Endothelial cell of umbilical vein (primary cell): Measurements from ENCODE around the gene SLC49A4. TPM values are rescaled to one million over a fixed set of nuclear protein-coding genes. Genes with fewer than 3 reads are reported as not detected.

ENCODE experiments used
- BruUV-seq: library from RNA; stranded (reverse); fragments of 400-500 nt; replicated peaks from 2 replicates; lab custom pipeline; 2021; lab: Mats Ljungman, UMichigan
- CTCF ChIA-PET: fragments of 300-600, 350-600 bp; sonication (Branson Sonifier 250); formaldehyde crosslinking; loops from one replicate; lab custom pipeline; 2021; ENCODE audit warnings: antibody characterized with exemption, inconsistent platforms; lab: Charles Lee
- POLR2A ChIA-PET: fragments of 300-600, 350-600 bp; sonication (Branson Sonifier 250); formaldehyde crosslinking; loops from one replicate; lab custom pipeline; 2021; ENCODE audit warnings: antibody characterized with exemption, inconsistent platforms; lab: Charles Lee
- DNase-seq: peaks from one replicate; pipeline ENCODE4 v3.0.0-alpha.2; 2011; ENCODE audit warnings: low read depth, low spot score
- FAIRE-seq: peaks from 2 replicates; lab custom pipeline; 2011; peaks lifted over from hg19 to GRCh38; lab: Jason Lieb, UNC
- H2AFZ ChIP-seq: 2 replicates; pipeline ENCODE4 v1.6.0; 2012; ENCODE audit warnings: low read depth, low read length, control low read depth, inconsistent platforms
- H3K27ac ChIP-seq: 2 replicates; pipeline ENCODE4 v1.5.1; 2011; ENCODE audit warnings: low read depth, mild to moderate bottlenecking, control low read depth, low read length, moderate library complexity; ENCODE audit not compliant: insufficient read depth
- H3K27me3 ChIP-seq, 2 experiments: 2 replicates each; pipeline versions ENCODE4 v1.6.0 to v1.6.1; 2011; ENCODE audit warnings: low read length in 2 of 2, mixed read lengths in 1 of 2; ENCODE audit not compliant: control insufficient read depth in 2 of 2, insufficient read depth in 2 of 2
- H3K36me3 ChIP-seq, 2 experiments: 2 replicates in 1 of 2; 3 replicates in 1 of 2; pipeline ENCODE4 v1.5.1; 2011; ENCODE audit warnings: low read length in 2 of 2, mild to moderate bottlenecking in 1 of 2, moderate library complexity in 1 of 2; ENCODE audit not compliant: control insufficient read depth in 2 of 2, insufficient read depth in 2 of 2; ENCODE audit errors: extremely low read depth in 1 of 2
- H3K4me1 ChIP-seq: 3 replicates; pipeline ENCODE4 v1.5.1; 2011; ENCODE audit warnings: mild to moderate bottlenecking, low read length; ENCODE audit not compliant: control insufficient read depth, insufficient read depth; ENCODE audit errors: extremely low read depth
- H3K4me2 ChIP-seq: 2 replicates; pipeline ENCODE4 v1.6.1; 2011; ENCODE audit warnings: low read length, control low read depth, mixed read lengths; ENCODE audit not compliant: insufficient read depth
- H3K4me3 ChIP-seq, 3 experiments: fragments of 200-600 bp in 1 of 3; sonication (generic), shearing (Covaris generic) in 1 of 3; replicated peaks in 1 of 3; 2 replicates each; pipeline ENCODE4 v1.5.1; 2011 to 2016; ENCODE audit warnings: control low read depth in 3 of 3, low read length in 3 of 3, mild to moderate bottlenecking in 2 of 3, inconsistent platforms in 1 of 3, low read depth in 1 of 3, moderate library complexity in 1 of 3; ENCODE audit not compliant: insufficient read depth in 1 of 3
- H3K79me2 ChIP-seq: 2 replicates; pipeline ENCODE4 v1.6.0; 2012; ENCODE audit warnings: low read length, inconsistent platforms; ENCODE audit not compliant: control insufficient read depth, insufficient read depth
- H3K9ac ChIP-seq: replicated peaks from 2 replicates; pipeline ENCODE3; 2011; ENCODE audit warnings: low read length, control low read depth; ENCODE audit not compliant: insufficient read depth; ENCODE audit errors: extremely low read depth
- H3K9me1 ChIP-seq: replicated peaks from 3 replicates; pipeline ENCODE4 v1.6.0; 2011; ENCODE audit warnings: mild to moderate bottlenecking, low read length; ENCODE audit not compliant: control insufficient read depth, insufficient read depth; ENCODE audit errors: extremely low read depth
- H3K9me3 ChIP-seq: replicated peaks from 2 replicates; pipeline ENCODE4 v1.5.1; 2012; ENCODE audit warnings: low read length, inconsistent platforms; ENCODE audit not compliant: control insufficient read depth, insufficient read depth
- H4K20me1 ChIP-seq: replicated peaks from 2 replicates; pipeline ENCODE3; 2011; ENCODE audit warnings: mild to moderate bottlenecking, low read length; ENCODE audit not compliant: control insufficient read depth, insufficient read depth; ENCODE audit errors: extremely low read depth
- EZH2 ChIP-seq: IDR thresholded peaks from 2 replicates; pipeline ENCODE4 v1.6.1; 2012; ENCODE audit warnings: borderline replicate concordance, low read depth, mild to moderate bottlenecking, moderate library complexity, low read length, inconsistent platforms; ENCODE audit not compliant: severe bottlenecking
- FOS ChIP-seq: IDR thresholded peaks from 2 replicates; pipeline ENCODE4 v1.6.1; 2011; ENCODE audit warnings: mild to moderate bottlenecking, low read length, moderate library complexity, borderline replicate concordance; ENCODE audit not compliant: insufficient read depth
- GATA2 ChIP-seq: IDR thresholded peaks from 2 replicates; pipeline ENCODE4 v1.7.0; 2011; ENCODE audit warnings: low read depth, mild to moderate bottlenecking, moderate library complexity, mixed read lengths, low read length; ENCODE audit not compliant: insufficient read length, insufficient read depth
- JUN ChIP-seq: IDR thresholded peaks from 2 replicates; pipeline ENCODE4 v1.6.1; 2011; ENCODE audit warnings: borderline replicate concordance, low read depth; ENCODE audit not compliant: insufficient read length, insufficient read depth
- MYC ChIP-seq: IDR thresholded peaks from one replicate; pipeline ENCODE4 v1.6.1; 2011; ENCODE audit warnings: mild to moderate bottlenecking, low read depth, low read length
- POLR2A ChIP-seq: IDR thresholded peaks from 2 replicates; pipeline ENCODE4 v1.6.1; 2012; ENCODE audit warnings: low read depth, mild to moderate bottlenecking, control low read depth, low read length
- POLR2AphosphoS5 ChIP-seq: IDR thresholded peaks from 2 replicates; pipeline ENCODE4 v1.6.1; 2012; ENCODE audit warnings: low read depth, mild to moderate bottlenecking, control low read depth, low read length, moderate library complexity; ENCODE audit not compliant: insufficient read depth
- dilution Hi-C: fragments of 300-500 bp; cut with MboI; formaldehyde crosslinking; loops from one replicate; pipeline ENCODE4 v1.15.0; 2019; ENCODE audit warnings: low sequenced_read_pairs; ENCODE audit not compliant: extremely low pct_ligation_motif_present
- intact Hi-C: fragments of 100-400 bp; cut with micrococcal nuclease; formaldehyde crosslinking; loops from one replicate; pipeline ENCODE4 v1.10.0; 2022
- polyA plus RNA-seq, 4 experiments: library from polyadenylated mRNA; depleted of rRNA in 3 of 4; stranded (reverse) in 3 of 4; unstranded in 1 of 4; fragments of >200 nt; gene quantifications; 2 replicates each; pipeline versions ENCODE4 v1.2.1 to v1.2.3, GENCODE V29; 2011 to 2012; ENCODE audit warnings: missing spikeins in 1 of 4
- total RNA-seq: library from RNA; stranded (reverse); gene quantifications from 2 replicates; pipeline ENCODE4 v1.2.3, GENCODE V29; 2021
- TF ChIP-seq, protein P1 (sequence below): IDR thresholded peaks from 2 replicates; pipeline ENCODE4 v1.6.1; 2011; ENCODE audit not compliant: insufficient read depth, insufficient read length
- TF ChIP-seq, protein P2 (sequence below), 2 donors: IDR thresholded peaks; 1 replicate in 1 of 2; 2 replicates in 1 of 2; pipeline ENCODE4 v1.5.1; 2011; ENCODE audit warnings: low read length in 2 of 2, mild to moderate bottlenecking in 2 of 2, moderate library complexity in 2 of 2, control low read depth in 1 of 2, inconsistent platforms in 1 of 2, low read depth in 1 of 2; ENCODE audit not compliant: insufficient read depth in 1 of 2; ENCODE audit errors: extremely low read depth in 1 of 2

Gene SLC49A4
- total and polyA plus RNA-seq, 2 donors (not counting 3 experiments of a cell fraction or from before 2014, with no cell fraction given): 10.9 to 11.6 TPM

DNA sequence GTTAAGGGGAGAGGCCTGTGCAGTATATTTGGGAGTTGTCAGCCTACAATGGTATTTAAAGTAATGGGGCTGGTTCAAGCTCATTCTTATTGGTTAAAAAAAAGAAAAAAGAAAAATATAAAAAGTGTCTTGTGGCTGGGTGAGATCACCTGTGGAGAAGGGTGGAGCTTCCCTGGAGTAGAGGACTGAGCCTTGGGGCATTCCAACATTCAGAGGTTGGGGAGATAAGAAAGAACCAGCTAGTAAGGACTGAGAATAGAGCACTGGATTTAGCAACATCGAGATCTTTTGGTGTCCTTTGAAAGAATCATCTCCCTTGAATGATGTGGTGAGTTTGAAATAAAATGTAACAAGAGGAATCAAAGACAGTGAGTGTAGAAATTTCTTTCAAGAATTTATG, 5.2 kb downstream of the SLC49A4 start:
- no TSS peak for BruUV-seq
- Histone ChIP-seq H3K27me3 (no peaks in the 10 kb centered on the region), H3K9ac (no peak overlapping the region), H2AFZ (no peak overlapping the region), H3K79me2 (no peaks in the 10 kb centered on the region), H3K9me1 (no peaks in the 10 kb centered on the region), H3K9me3 (no peaks in the 10 kb centered on the region), H3K4me1 (peaks cover 7% of the 10 kb centered on the region), H4K20me1 (no peaks in the 10 kb centered on the region), H3K36me3 (no peaks in the 10 kb centered on the region), H3K4me3 (no peak overlapping the region), H3K27ac (no peak overlapping the region), H3K4me2 (no peak overlapping the region)
- FAIRE-seq (no peak), DNase-seq (no peak)
- dilution Hi-C loops: no loop called here
- POLR2A ChIA-PET: no interaction called here
- intact Hi-C loops: no loop called here
- TF ChIP-seq EZH2 (no peak), MYC (no peak), JUN (no peak), GATA2 (no peak), FOS (no peak), POLR2A (no peak), POLR2AphosphoS5 (no peak)
- TF ChIP-seq, protein P1, sequence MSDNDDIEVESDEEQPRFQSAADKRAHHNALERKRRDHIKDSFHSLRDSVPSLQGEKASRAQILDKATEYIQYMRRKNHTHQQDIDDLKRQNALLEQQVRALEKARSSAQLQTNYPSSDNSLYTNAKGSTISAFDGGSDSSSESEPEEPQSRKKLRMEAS: no peak
- TF ChIP-seq, protein P2, sequence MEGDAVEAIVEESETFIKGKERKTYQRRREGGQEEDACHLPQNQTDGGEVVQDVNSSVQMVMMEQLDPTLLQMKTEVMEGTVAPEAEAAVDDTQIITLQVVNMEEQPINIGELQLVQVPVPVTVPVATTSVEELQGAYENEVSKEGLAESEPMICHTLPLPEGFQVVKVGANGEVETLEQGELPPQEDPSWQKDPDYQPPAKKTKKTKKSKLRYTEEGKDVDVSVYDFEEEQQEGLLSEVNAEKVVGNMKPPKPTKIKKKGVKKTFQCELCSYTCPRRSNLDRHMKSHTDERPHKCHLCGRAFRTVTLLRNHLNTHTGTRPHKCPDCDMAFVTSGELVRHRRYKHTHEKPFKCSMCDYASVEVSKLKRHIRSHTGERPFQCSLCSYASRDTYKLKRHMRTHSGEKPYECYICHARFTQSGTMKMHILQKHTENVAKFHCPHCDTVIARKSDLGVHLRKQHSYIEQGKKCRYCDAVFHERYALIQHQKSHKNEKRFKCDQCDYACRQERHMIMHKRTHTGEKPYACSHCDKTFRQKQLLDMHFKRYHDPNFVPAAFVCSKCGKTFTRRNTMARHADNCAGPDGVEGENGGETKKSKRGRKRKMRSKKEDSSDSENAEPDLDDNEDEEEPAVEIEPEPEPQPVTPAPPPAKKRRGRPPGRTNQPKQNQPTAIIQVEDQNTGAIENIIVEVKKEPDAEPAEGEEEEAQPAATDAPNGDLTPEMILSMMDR (IDR thresholded peaks at IDR 0.05; ENCODE audit: extremely low read depth in 1 of 2, insufficient read depth in 1 of 2, low read depth in 1 of 2, low read length in 2 of 2): no peak
- CTCF ChIA-PET: no interaction called here
